Measurements from ENCODE around the gene RPRD1A.
"Not testable (repeated sequence)": the region's sequence is repeated elsewhere in the genome, so short reads cannot be mapped to it uniquely, and the experiment has no call there.

GRCh38 chr18:36092116-36092515, 24.8 kb upstream of the RPRD1A start:
- not testable (repeated sequence) for TF ChIP-seq EZH2phosphoT487 (IDR thresholded peaks at IDR 0.05; ENCODE audit: insufficient read depth, low read depth); EZH2 (IDR thresholded peaks at IDR 0.05; ENCODE audit: insufficient read depth, poor library complexity, severe bottlenecking)
